Measurements from ENCODE around the gene ZNF599. TPM values are rescaled to one million over a fixed set of nuclear protein-coding genes. Genes with fewer than 3 reads are reported as not detected.

ZNF599 gene
- total RNA-seq, 1 donor from 2014 or later = 4.6 TPM

DNA sequence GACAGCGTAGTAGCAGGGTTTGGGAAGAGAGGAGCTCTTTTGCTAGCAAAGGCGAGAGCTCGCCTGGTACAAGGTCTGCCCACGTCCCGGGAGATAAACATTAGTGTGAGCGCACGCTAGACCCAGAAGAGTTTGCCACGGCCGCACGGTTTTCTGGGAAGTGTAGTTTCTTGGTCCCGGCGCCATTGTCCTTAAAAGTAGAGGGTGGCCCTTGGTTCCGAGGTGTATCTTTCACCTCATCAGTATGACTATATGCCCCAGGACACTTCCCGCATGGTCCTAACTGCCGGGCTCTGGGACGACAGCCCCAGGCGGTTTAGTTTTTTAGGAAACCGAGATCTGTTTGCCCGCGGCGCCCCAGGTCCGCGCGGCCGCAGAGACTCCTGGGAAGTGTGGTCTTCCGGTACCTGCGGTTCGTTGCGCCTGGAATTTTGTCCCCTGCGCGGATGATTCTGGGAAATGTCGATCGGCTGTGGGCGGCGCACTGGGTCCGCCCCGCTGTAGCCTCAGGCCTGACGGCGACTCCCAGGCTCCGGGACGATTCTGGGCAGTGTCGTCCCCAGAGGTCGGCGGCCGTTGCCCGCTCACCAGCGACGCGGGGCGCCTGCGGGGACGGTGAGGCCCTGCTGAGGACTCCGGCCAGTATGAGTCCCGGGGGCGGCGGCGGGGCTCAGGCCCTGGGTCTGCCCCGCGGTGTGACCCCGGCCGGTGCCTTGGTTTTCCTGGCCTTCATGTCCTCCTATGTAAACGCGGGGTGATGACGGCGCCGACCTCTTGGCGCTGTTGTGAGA lies 39.1 kb downstream of the ZNF599 start, which contains the start of gene ZNF181:
TSS of gene ZNF181 (plus strand) at position 498 of the 791 bp plus-strand sequence. CDS start 795 bp downstream, outside the sequence.
- TF ChIP-seq, protein P1, sequence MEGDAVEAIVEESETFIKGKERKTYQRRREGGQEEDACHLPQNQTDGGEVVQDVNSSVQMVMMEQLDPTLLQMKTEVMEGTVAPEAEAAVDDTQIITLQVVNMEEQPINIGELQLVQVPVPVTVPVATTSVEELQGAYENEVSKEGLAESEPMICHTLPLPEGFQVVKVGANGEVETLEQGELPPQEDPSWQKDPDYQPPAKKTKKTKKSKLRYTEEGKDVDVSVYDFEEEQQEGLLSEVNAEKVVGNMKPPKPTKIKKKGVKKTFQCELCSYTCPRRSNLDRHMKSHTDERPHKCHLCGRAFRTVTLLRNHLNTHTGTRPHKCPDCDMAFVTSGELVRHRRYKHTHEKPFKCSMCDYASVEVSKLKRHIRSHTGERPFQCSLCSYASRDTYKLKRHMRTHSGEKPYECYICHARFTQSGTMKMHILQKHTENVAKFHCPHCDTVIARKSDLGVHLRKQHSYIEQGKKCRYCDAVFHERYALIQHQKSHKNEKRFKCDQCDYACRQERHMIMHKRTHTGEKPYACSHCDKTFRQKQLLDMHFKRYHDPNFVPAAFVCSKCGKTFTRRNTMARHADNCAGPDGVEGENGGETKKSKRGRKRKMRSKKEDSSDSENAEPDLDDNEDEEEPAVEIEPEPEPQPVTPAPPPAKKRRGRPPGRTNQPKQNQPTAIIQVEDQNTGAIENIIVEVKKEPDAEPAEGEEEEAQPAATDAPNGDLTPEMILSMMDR (IDR thresholded peaks at IDR 0.05; ENCODE audit: insufficient read depth, low read length, poor library complexity, severe bottlenecking) = no peak
- no peaks in the 10 kb centered on the region for H3K27me3 ChIP-seq (ENCODE audit: control insufficient read depth, insufficient read depth, low read length)
- peak within 1 kb of the TSS; percentile 61 for H3K4me3 ChIP-seq (ENCODE audit: low read depth, low read length)
- H3K36me3 ChIP-seq (ENCODE audit: control insufficient read depth, insufficient read depth, low read length) = peaks cover 2% of the 10 kb centered on the region
- DNase-seq (ENCODE audit: low read depth) = peak; percentile 50

DNA sequence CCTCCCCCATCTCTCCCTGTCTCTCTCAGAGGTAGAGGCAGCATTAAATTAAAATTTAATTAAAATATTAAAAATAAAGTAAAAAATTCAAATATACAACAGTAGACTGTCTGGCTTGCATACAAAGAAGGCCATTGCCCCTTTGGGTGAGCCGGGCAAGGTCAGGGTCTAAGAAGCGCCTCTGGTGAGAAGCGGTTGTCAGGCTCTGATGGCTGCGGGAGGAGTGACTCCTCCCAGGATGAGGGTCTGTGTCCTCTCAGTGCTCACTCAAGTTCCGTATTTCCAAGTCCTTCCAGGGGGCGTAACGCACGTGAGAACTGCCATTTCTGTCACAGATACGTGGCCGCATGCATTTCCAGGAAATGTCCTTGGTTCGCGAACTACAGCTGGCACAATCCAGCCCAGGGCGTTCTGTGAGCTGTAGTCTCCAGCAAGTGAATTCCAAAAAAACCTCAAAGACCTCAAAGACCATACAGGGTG lies 39.7 kb downstream of the ZNF599 start:
- Histone ChIP-seq H3K36me3 (ENCODE audit: control insufficient read depth, insufficient read depth, low read length) (peaks cover 2% of the 10 kb centered on the region), H3K27me3 (ENCODE audit: control insufficient read depth, insufficient read depth, low read length) (no peaks in the 10 kb centered on the region), H3K4me3 (ENCODE audit: low read depth, low read length) (peak overlapping the region; percentile 61)
- TF ChIP-seq, protein P1 (IDR thresholded peaks at IDR 0.05; ENCODE audit: insufficient read depth, low read length, poor library complexity, severe bottlenecking) = no peak
- DNase-seq (ENCODE audit: low read depth) = no peak

DNA sequence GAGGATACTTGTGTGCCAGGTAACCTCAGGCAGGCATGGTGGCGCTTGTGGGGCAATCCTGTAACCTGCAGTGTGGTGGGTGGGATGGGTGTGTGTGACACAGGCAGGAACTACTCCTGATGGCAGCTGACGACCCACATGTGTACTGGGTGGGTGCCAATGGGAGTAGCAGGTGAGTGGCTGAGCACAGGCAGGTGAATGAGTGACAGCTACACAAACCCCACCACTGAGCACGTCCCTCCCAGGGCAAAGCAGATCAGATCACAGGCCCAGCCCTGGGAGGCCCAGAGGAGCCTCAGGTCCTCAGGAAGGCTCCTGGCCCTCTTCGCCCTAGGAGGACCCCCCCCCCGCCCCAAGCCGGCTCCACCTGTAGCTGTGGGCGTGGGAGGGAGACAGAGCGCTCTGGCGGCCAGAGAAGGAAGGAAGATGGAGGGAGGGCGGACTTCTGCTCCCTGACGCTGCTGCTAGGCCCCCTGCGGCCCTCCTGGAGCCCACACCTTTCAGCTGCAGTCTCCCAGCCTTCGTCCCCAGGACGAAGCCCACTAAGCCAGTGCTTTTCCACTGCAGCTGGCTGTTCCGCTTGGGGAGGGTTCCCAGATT lies 40.3 kb downstream of the ZNF599 start:
- TF ChIP-seq, protein P1 (IDR thresholded peaks at IDR 0.05; ENCODE audit: insufficient read depth, low read length, poor library complexity, severe bottlenecking) = no peak
- Histone ChIP-seq H3K27me3 (ENCODE audit: control insufficient read depth, insufficient read depth, low read length) (no peaks in the 10 kb centered on the region), H3K36me3 (ENCODE audit: control insufficient read depth, insufficient read depth, low read length) (peaks cover under 1% of the 10 kb centered on the region), H3K4me3 (ENCODE audit: low read depth, low read length) (peak overlapping the region; percentile 61)
- no peak for DNase-seq (ENCODE audit: low read depth)

DNA sequence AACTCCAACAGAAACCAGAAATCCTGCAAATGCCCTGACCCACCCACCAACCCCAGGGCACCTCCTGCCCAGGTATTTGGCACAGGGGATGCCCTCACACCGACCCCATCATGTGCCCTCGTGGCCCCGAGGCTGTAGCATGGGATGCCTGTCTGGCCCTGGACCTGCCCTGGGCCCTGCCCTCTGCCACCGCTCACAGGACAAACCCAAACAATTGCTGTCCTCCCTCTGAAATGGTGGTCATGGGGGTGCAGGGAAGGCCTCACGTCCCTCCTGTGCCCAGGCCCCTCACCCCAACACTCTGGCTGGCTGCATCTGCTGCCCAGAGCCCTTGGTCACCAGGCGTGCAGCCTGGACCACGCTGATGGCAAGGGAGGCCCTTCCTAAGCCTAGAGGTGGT lies 41.1 kb downstream of the ZNF599 start:
- no peak for DNase-seq (ENCODE audit: low read depth)
- H3K36me3 ChIP-seq (ENCODE audit: control insufficient read depth, insufficient read depth, low read length) = no peaks in the 10 kb centered on the region

DNA sequence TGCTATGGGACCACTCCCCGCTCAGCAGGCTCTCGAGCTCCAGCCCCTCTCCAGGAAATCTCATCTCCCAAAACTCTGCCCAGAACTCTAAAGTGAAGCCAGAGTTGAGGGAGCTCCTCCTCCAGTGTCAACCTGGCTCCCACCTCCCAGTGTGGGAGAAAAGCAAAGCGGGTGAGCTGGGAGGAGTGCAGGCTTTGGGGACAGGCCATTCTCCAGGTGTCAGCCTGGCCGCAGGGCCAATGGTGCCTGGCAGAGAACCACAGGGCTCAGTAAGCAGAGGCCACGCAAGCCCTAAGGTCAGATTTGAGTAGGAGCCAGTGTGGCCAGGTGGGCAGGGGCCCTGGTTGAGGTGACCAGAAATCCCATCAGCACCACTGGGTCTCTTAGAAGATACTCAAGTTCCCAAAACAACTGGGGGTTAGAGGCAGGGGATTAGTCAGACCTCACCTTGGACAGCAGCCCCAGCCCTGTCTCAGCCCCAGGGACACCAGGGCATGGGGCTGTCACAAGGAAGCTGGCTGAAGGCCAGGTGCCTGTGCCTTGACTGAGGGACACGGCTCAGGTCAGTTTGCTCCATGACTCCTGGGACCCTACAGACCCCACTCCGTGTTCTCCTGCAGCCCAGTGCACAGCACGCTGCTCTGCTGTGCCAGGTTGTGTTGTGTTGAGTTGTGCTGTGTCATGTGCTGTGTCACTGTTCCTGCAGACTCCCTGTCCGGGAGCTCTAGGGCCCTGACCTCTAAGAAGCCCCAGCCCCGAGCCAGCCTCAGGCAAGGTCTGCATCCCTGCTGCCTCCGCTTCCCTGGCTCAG lies 41.8 kb downstream of the ZNF599 start:
- DNase-seq (ENCODE audit: low read depth) = no peak
- no peaks in the 10 kb centered on the region for H3K36me3 ChIP-seq (ENCODE audit: control insufficient read depth, insufficient read depth, low read length)
- TF ChIP-seq, protein P1 (IDR thresholded peaks at IDR 0.05; ENCODE audit: insufficient read depth, low read length, poor library complexity, severe bottlenecking) = no peak
- H3K4me3 ChIP-seq (ENCODE audit: low read depth, low read length) = no peak overlapping the region
- no peaks in the 10 kb centered on the region for H3K27me3 ChIP-seq (ENCODE audit: control insufficient read depth, insufficient read depth, low read length)

More for the DNA sequence above, 41.1 kb downstream of the ZNF599 start:
- TF ChIP-seq, protein P1 (IDR thresholded peaks at IDR 0.05; ENCODE audit: insufficient read depth, low read length, poor library complexity, severe bottlenecking) = no peak
- H3K4me3 ChIP-seq (ENCODE audit: low read depth, low read length) = no peak overlapping the region
- no peaks in the 10 kb centered on the region for H3K27me3 ChIP-seq (ENCODE audit: control insufficient read depth, insufficient read depth, low read length)

Measured in kidney epithelial cell (primary cell).